GM18502 (cell line): Measurements from ENCODE around the gene RRP9.
"Not testable (repeated sequence)": the region's sequence is repeated elsewhere in the genome, so short reads cannot be mapped to it uniquely, and the experiment has no call there.

Source experiments
- ATAC-seq: cut with Tn5 transposase; IDR thresholded peaks from one replicate; pipeline ENCODE4 v1.9.1; 2021; ENCODE audit warnings: mild to moderate bottlenecking; ENCODE audit not compliant: unreplicated experiment, poor library complexity

The RRP9 gene

DNA sequence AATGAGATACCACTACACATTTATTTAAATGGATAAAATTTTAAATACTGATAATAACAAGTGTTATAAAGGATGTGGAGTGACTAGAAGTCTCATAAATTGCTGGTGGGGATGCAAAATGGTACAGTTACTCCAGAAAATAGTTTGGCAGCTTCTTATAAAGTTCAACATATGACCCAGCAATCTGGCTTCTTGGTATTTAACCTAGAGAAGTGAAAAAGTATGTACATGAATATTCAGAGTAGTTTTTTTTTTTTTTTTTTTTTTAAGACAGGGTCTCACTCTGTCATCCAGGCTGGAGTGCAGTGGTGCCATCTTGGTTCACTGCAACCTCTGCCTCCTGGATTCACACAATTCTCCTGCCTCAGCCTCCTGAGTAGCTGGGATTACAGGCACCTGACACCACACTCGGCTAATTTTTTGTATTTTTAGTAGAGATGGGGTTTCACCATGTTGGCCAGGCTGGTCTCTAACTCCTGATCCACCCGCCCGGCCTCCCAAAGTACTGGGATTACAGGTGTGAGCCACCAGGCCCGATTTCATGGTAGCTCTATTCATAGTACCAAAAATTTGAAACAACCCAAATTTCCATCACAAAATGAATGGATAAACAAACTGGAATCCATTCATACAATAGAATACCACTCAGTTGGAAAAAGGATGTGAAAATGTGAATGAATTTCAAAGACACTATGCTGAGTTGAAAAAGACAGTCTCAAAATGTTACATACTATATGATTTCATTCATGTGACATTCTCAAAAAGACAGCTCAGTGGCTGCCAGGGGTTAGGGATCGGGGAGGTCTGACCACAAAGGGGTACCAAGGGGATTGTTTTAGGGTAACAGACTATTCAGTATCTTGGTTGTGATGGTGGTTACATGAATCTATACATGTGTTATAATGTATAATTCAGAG, 14.4 kb downstream of the RRP9 start:
- no peak for ATAC-seq

DNA sequence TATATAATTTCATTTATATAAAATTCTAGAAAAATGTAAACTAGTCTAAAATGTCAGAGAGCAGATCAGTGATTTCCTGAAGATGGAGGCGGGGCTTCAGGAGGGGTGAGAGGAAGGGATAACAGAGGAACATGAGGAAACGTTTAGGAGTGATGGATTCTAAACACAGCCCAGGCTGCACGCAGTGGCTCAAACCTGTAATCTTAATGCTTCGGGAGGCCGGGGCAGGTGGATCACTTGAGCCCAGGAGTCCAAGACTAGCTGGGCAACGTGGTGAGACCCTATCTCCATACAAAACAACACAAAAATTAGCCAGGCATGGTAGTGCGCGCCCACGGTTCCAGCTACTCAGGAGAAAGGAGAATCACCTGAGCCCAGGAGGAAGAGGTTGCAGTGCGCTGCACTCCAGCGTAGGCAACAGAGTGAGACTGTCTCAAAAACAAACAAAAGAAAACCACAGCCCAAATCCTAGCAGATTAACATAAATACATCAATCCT, 20.6 kb downstream of the RRP9 start:
- no peak for ATAC-seq

DNA sequence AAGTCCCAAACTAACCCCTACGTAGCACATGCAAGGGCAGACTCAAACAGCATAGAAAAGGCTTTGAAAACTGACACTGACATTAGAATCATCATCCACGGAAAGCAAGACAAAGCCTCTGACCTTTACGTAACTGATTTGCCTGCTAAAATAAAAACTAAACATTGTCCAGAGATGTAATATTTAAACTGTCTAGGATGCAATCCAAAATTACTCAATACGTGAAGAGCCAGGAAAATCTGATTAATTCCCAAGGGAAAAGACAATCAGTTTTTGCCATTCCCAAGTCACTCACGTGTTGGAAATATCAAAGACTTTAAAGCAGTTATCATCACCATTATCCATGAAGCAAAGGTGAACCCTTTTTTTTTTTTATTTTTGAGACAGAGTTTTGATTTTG, 25.3 kb downstream of the RRP9 start:
- ATAC-seq: no peak

DNA sequence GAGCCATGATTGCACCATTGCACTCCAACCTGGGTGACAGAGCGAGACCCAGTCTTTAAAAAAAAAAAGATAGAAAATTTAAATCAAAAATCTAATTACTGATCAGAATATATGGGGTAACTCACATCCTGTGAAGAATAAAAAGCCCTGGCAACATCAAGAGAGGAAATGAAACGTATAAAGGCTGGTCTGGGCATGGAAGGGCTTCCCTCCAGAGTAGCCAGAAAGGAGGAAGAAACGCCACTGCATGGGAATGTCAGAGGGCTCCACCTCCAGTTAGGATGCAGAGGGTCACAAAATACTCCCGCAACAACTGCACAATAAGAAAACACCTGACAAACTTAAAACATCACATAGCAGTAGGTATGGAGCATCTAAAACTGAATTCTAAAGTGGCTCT, 33.7 kb downstream of the RRP9 start:
- no peak for ATAC-seq

DNA sequence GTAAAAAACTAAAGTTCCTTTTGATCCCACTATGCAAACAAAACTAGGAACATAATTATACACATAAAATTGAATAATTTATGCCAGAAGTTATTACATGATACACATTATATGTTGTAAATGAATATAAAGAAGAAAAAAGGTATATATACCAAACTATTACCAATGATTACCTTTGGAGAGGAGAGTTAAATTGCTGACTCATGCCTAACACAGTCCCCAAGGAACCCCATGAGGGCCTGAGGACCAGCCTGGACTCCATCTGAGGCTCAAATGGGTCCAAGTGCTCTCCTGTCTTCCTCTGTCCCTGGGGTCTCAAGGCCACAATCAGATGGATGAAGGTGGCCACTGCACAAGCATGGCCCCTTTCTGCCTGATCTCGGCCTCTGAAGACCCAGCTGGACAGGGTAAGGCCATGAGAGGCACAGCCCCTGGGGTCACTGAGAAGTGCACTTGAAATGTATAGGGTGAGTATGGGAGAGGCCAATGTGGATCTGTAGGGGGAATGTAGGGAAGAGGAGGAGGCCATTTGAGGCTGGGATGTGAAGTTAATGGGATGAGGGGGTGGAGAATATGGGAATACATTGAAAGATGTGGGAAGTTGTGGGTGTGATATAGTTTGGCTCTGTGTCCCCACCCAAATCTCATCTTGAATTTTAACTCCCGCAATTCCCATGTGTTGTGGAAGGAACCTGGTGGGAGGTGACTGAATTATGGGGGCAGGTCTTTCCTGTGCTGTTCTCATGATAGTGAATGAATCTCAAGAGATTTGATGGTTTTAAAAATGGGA, 37.5 kb downstream of the RRP9 start:
- ATAC-seq: no peak

DNA sequence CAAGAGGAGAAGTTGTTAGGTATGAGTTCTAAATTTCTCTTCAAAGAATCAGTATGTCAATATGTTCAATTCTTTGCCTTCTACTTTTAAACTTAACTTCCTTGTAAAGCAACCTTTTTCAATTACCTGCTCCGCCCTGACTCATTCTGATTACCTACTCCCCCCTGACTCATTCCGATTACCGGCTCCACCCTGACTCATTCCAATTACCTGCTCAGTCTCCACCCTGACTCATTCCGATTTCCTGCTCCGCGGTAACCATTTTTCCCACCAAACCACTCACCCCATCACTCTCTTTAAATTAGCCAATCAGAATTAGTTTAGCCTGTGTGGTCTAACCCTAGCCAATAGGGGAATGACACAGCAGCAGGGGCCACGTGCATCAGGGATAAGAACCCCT, 39.3 kb downstream of the RRP9 start:
- ATAC-seq: not testable (repeated sequence)

DNA sequence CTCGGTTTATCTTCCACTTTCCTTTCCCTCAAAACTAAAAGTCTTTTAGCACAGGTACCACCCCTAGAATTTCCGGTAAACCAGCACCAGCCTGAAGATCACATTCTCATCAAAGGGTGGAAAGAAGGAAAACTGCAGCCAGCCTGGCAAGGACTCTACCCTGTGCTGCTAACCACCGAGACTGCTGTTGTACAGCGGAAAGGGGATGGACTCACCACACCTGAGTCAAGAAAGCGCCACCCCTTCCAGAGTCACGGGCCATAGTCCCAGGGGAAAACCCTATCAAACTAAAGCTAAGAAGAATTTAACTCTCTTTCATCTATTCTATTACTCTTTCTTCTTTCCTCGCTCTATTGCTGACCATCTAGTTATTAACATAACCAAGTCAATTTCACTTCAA, 41.7 kb downstream of the RRP9 start:
- not testable (repeated sequence) for ATAC-seq

DNA sequence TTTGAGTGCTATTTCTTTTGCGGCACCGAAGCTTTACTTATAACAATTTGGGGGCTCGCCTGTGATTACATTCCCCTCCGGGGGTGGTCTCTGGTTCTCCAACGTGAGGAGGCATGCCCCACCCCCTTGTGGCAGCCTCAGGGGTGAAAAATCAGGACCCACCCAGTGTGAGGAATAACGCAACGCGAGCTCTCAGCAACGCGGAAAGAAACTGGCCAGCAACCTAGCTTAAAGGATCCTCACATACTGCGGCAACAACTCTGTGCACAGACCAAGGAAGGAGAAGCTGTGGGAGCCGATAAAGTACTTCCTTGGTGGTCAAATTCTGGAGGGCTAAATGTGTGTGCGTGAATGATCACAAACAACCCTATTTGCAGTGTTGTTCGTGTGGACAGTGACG, 44.3 kb downstream of the RRP9 start:
- no peak for ATAC-seq

DNA sequence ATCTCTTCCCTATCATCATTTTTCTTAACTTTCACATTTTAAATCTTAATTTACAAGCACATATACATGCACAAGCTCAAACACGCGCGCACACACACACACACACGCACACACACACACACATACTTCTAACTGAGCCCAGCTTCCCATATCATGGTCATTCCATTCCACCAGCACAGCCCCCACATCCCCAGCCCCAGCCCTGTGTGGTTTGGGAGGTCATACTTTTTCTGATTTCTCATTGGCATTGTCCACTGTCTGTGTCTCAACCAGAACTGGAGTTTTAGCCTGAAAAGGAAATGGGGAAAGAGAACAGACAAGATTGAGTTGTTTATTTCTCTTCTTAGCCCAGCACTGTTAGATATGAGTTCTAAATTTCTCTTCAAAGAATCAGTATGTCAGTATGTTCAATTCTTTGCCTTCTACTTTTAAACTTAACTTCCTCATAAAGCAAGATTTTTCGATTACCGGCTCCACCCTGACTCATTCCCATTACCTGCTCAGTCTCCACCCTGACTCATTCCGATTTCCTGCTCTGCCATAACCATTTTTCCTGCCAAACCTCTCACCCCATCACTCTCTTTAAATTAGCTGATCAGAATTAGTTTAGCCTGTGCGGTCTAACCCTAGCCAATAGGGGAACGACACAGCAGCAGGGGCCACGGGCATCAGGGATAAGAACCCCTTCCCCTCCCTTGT, 44.9 kb downstream of the RRP9 start:
- no peak for ATAC-seq

DNA sequence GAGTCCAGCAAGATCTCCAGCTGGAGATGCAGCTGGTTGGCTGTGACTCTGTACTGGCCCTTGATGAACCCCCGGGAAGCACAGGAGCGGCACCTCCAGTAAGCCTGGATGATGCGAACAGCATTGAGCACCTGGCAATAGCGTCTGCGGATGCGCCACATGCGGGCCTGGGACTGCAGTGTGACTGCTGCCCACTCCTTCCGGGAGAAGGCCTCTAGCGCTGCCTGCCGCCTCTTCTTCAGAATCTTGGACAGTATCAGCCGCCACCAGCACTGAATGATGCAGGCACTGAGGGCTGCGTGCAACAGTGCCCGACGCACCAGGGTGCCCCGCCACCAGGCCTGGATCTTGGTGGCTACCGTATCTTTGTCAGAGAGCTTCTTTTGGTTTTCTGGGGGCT, 46.8 kb downstream of the RRP9 start:
- no peak for ATAC-seq

DNA sequence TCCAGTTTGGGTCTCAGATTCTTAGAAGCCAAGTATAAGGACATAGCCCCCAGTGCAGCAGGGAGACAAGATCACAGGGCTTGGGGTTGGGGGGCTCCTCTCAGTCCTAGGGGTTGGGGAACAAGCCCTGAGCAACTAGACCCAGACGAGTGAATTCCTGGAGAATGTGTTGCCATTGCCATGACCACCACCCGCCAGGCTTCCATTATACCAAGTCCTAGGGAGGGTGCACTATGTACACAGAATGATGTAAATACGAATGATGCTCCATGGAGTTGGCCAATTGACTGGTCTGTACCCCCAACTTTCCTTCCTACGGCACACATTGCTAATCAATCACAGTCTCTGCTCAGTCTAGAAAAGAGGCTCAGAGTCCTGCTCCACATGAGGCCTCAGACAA, 47.3 kb downstream of the RRP9 start:
- no peak for ATAC-seq

DNA sequence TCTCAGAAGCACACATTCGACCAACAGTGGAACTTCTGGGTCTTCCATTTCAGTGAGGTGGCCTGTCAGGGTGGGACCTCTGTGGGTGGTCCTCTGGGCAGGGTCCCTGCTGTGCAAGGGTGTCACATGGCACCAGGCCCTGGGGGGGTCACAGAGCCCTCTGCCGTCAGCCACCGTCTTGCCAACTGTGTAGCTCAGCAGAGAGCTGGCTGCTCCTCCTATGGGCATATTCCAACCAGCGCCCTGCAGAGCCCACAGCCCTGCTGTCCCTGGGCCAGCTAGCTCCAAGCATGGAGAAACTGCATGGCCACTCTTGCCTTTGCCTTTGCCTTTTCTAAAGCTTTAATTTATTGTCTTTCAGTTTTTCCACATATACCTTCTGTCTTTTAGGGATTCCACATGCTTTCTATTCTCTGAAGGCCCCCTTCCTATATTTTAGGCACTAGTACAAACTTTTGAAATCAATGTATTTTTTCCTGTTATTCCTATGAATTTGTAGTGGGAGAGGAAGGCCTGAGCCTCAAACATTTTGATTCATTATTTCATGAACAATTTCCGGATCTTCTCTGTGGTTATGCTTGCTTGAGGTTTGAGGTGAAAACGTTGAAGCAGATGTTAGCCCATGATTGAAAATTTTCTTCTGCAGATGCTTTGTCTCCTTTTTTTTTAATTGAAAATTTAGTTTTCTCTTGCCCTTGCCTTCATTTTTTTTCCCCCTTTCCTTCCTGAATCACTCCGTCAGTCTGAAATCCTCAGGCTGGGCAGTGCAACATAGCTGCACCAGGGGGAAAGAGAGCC, 50.3 kb downstream of the RRP9 start:
- no peak for ATAC-seq

DNA sequence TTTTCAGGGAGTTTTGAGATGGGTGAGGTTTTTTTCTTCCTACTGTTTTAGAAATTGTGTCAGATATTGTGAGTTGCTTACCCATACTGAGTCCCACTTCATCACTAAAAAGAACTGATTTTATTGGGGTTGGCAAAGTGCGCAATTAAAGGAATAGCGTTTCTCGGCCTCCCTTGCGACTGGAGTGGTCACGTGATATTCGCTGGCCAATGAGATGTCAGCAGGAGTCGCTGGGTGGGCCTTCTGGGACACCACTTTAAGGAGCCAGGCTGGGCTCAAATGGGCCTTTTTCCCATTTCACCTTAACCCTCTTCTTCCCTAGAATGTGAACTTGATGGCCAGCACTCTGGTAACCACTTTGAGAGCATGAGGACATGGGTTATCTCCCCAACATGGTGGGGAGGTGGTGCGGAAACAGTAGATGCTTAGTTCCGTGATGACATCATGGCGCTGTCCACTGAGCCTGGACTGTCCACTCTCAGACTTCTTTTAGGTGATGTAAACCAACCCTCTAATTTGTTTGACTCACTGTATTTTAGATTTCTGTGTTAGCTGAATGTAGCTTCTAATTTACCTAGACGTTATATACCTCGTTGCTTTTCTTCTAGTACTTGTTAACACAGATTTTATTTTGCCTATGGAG, 53.1 kb downstream of the RRP9 start:
- ATAC-seq: no peak

DNA sequence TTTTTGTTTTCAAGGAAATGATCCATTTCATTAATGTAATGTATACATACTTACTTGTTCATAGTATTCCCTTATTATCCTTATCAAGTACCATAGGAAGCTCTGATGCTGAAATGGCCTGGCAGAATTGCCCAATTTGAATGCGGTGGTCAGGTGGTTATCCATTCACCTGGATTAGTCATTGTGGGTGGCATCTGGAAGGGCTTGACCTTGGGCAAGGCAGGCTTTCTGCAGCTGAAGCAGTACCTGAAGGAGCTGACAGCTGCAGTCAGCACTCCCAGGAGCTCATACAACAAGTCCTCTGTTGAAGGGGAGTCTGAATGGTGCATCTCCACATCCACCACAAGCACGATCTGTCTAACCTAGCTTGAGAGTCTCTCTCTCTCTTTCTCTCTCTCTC, 54.1 kb downstream of the RRP9 start:
- no peak for ATAC-seq

DNA sequence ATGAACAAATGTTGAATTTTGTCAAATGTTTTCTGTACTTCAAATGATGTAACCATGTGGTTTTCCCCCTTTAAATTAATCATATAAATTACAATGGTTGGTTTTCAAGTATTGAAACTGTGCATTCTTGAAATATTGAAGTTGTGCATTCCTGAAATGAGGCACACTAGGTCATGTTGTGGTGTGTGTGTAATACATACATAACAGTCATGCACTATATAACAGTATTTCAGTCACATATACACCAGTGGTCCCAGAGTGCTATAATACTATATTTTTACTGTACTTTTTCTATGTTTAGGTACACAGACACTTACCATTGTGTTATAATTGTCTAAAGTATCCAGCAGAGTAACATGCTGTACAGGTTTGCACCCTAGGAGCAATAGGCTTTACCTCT, 55.3 kb downstream of the RRP9 start:
- ATAC-seq: no peak
